IPS-NIHi7 (cell line): ENCODE results near the gene GPC5.
A peak's percentile ranks its signal among the peaks of the same experiment; 100 is the strongest.

Source experiments
- DNase-seq: peaks from one replicate; pipeline ENCODE4 v3.0.0; 2012; ENCODE audit warnings: mixed read lengths; ENCODE audit errors: extremely low spot score

Gene GPC5

GRCh38 chr13:91709180-91709579, 310.8 kb downstream of the GPC5 start:
- no peak for DNase-seq

GRCh38 chr13:91710733-91711132, 312.3 kb downstream of the GPC5 start:
- DNase-seq, result no peak

GRCh38 chr13:91714855-91715254, 316.4 kb downstream of the GPC5 start:
- no peak for DNase-seq

GRCh38 chr13:91716436-91717065, 318.1 kb downstream of the GPC5 start:
- no peak for DNase-seq

GRCh38 chr13:91719033-91719432, 320.6 kb downstream of the GPC5 start:
- DNase-seq, result peak; percentile 23

- DNase-seq, result no peak
Measured at GRCh38 chr13:91721413-91721812, 323.0 kb downstream of the GPC5 start.

- no peak for DNase-seq
Measured at GRCh38 chr13:91722267-91722884, 324.0 kb downstream of the GPC5 start.

GRCh38 chr13:91724591-91724990, 326.2 kb downstream of the GPC5 start:
- DNase-seq, result no peak

- DNase-seq, result no peak
Measured at GRCh38 chr13:91725646-91726045, 327.2 kb downstream of the GPC5 start.

GRCh38 chr13:91726671-91727070, 328.2 kb downstream of the GPC5 start:
- DNase-seq, result no peak

GRCh38 chr13:91729859-91730258, 331.4 kb downstream of the GPC5 start:
- DNase-seq, result no peak

GRCh38 chr13:91739751-91740150, 341.3 kb downstream of the GPC5 start:
- peak; percentile 45 for DNase-seq

- DNase-seq, result no peak
Measured at GRCh38 chr13:91740756-91741155, 342.3 kb downstream of the GPC5 start.

- DNase-seq, result no peak
Measured at GRCh38 chr13:91741925-91742324, 343.5 kb downstream of the GPC5 start.

- DNase-seq, result no peak
Measured at GRCh38 chr13:91744284-91744683, 345.9 kb downstream of the GPC5 start.

- no peak for DNase-seq
Measured at GRCh38 chr13:91745967-91746366, 347.5 kb downstream of the GPC5 start.

GRCh38 chr13:91747186-91747585, 348.8 kb downstream of the GPC5 start:
- no peak for DNase-seq

GRCh38 chr13:91748416-91749089, 350.1 kb downstream of the GPC5 start:
- no peak for DNase-seq

GRCh38 chr13:91758724-91759123, 360.3 kb downstream of the GPC5 start:
- no peak for DNase-seq

- no peak for DNase-seq
Measured at GRCh38 chr13:91762957-91763356, 364.5 kb downstream of the GPC5 start.

GRCh38 chr13:91764527-91764926, 366.1 kb downstream of the GPC5 start:
- no peak for DNase-seq

- no peak for DNase-seq
Measured at GRCh38 chr13:91767651-91768050, 369.2 kb downstream of the GPC5 start.

- no peak for DNase-seq
Measured at GRCh38 chr13:91768746-91769145, 370.3 kb downstream of the GPC5 start.
